Endothelial cell of umbilical vein (primary cell): ENCODE results near the gene CPVL. TPM values are rescaled to one million over a fixed set of nuclear protein-coding genes. Genes with fewer than 3 reads are reported as not detected.

Experiments used
- BruUV-seq: library from RNA; stranded (reverse); fragments of 400-500 nt; replicated peaks from 2 replicates; lab custom pipeline; 2021; lab: Mats Ljungman, UMichigan
- CTCF ChIA-PET: fragments of 300-600, 350-600 bp; sonication (Branson Sonifier 250); formaldehyde crosslinking; loops from one replicate; lab custom pipeline; 2021; ENCODE audit warnings: antibody characterized with exemption, inconsistent platforms; lab: Charles Lee
- POLR2A ChIA-PET: fragments of 300-600, 350-600 bp; sonication (Branson Sonifier 250); formaldehyde crosslinking; loops from one replicate; lab custom pipeline; 2021; ENCODE audit warnings: antibody characterized with exemption, inconsistent platforms; lab: Charles Lee
- DNase-seq: peaks from one replicate; pipeline ENCODE4 v3.0.0-alpha.2; 2011; ENCODE audit warnings: low read depth, low spot score
- FAIRE-seq: peaks from 2 replicates; lab custom pipeline; 2011; peaks lifted over from hg19 to GRCh38; lab: Jason Lieb, UNC
- H2AFZ ChIP-seq: 2 replicates; pipeline ENCODE4 v1.6.0; 2012; ENCODE audit warnings: low read depth, low read length, control low read depth, inconsistent platforms
- H3K27ac ChIP-seq: 2 replicates; pipeline ENCODE4 v1.5.1; 2011; ENCODE audit warnings: low read depth, mild to moderate bottlenecking, control low read depth, low read length, moderate library complexity; ENCODE audit not compliant: insufficient read depth
- H3K27me3 ChIP-seq, 2 experiments: 2 replicates each; pipeline versions ENCODE4 v1.6.0 to v1.6.1; 2011; ENCODE audit warnings: low read length in 2 of 2, mixed read lengths in 1 of 2; ENCODE audit not compliant: control insufficient read depth in 2 of 2, insufficient read depth in 2 of 2
- H3K36me3 ChIP-seq, 2 experiments: 2 replicates in 1 of 2; 3 replicates in 1 of 2; pipeline ENCODE4 v1.5.1; 2011; ENCODE audit warnings: low read length in 2 of 2, mild to moderate bottlenecking in 1 of 2, moderate library complexity in 1 of 2; ENCODE audit not compliant: control insufficient read depth in 2 of 2, insufficient read depth in 2 of 2; ENCODE audit errors: extremely low read depth in 1 of 2
- H3K4me1 ChIP-seq: 3 replicates; pipeline ENCODE4 v1.5.1; 2011; ENCODE audit warnings: mild to moderate bottlenecking, low read length; ENCODE audit not compliant: control insufficient read depth, insufficient read depth; ENCODE audit errors: extremely low read depth
- H3K4me2 ChIP-seq: 2 replicates; pipeline ENCODE4 v1.6.1; 2011; ENCODE audit warnings: low read length, control low read depth, mixed read lengths; ENCODE audit not compliant: insufficient read depth
- H3K4me3 ChIP-seq, 3 experiments: fragments of 200-600 bp in 1 of 3; sonication (generic), shearing (Covaris generic) in 1 of 3; replicated peaks in 1 of 3; 2 replicates each; pipeline ENCODE4 v1.5.1; 2011 to 2016; ENCODE audit warnings: control low read depth in 3 of 3, low read length in 3 of 3, mild to moderate bottlenecking in 2 of 3, inconsistent platforms in 1 of 3, low read depth in 1 of 3, moderate library complexity in 1 of 3; ENCODE audit not compliant: insufficient read depth in 1 of 3
- H3K79me2 ChIP-seq: 2 replicates; pipeline ENCODE4 v1.6.0; 2012; ENCODE audit warnings: low read length, inconsistent platforms; ENCODE audit not compliant: control insufficient read depth, insufficient read depth
- H3K9ac ChIP-seq: replicated peaks from 2 replicates; pipeline ENCODE3; 2011; ENCODE audit warnings: low read length, control low read depth; ENCODE audit not compliant: insufficient read depth; ENCODE audit errors: extremely low read depth
- H3K9me1 ChIP-seq: replicated peaks from 3 replicates; pipeline ENCODE4 v1.6.0; 2011; ENCODE audit warnings: mild to moderate bottlenecking, low read length; ENCODE audit not compliant: control insufficient read depth, insufficient read depth; ENCODE audit errors: extremely low read depth
- H3K9me3 ChIP-seq: replicated peaks from 2 replicates; pipeline ENCODE4 v1.5.1; 2012; ENCODE audit warnings: low read length, inconsistent platforms; ENCODE audit not compliant: control insufficient read depth, insufficient read depth
- H4K20me1 ChIP-seq: replicated peaks from 2 replicates; pipeline ENCODE3; 2011; ENCODE audit warnings: mild to moderate bottlenecking, low read length; ENCODE audit not compliant: control insufficient read depth, insufficient read depth; ENCODE audit errors: extremely low read depth
- CTCF ChIP-seq, 2 donors: IDR thresholded peaks; 1 replicate in 1 of 2; 2 replicates in 1 of 2; pipeline ENCODE4 v1.5.1; 2011; ENCODE audit warnings: low read length in 2 of 2, mild to moderate bottlenecking in 2 of 2, moderate library complexity in 2 of 2, control low read depth in 1 of 2, inconsistent platforms in 1 of 2, low read depth in 1 of 2; ENCODE audit not compliant: insufficient read depth in 1 of 2; ENCODE audit errors: extremely low read depth in 1 of 2
- EZH2 ChIP-seq: IDR thresholded peaks from 2 replicates; pipeline ENCODE4 v1.6.1; 2012; ENCODE audit warnings: borderline replicate concordance, low read depth, mild to moderate bottlenecking, moderate library complexity, low read length, inconsistent platforms; ENCODE audit not compliant: severe bottlenecking
- FOS ChIP-seq: IDR thresholded peaks from 2 replicates; pipeline ENCODE4 v1.6.1; 2011; ENCODE audit warnings: mild to moderate bottlenecking, low read length, moderate library complexity, borderline replicate concordance; ENCODE audit not compliant: insufficient read depth
- GATA2 ChIP-seq: IDR thresholded peaks from 2 replicates; pipeline ENCODE4 v1.7.0; 2011; ENCODE audit warnings: low read depth, mild to moderate bottlenecking, moderate library complexity, mixed read lengths, low read length; ENCODE audit not compliant: insufficient read length, insufficient read depth
- JUN ChIP-seq: IDR thresholded peaks from 2 replicates; pipeline ENCODE4 v1.6.1; 2011; ENCODE audit warnings: borderline replicate concordance, low read depth; ENCODE audit not compliant: insufficient read length, insufficient read depth
- MYC ChIP-seq: IDR thresholded peaks from one replicate; pipeline ENCODE4 v1.6.1; 2011; ENCODE audit warnings: mild to moderate bottlenecking, low read depth, low read length
- POLR2A ChIP-seq: IDR thresholded peaks from 2 replicates; pipeline ENCODE4 v1.6.1; 2012; ENCODE audit warnings: low read depth, mild to moderate bottlenecking, control low read depth, low read length
- POLR2AphosphoS5 ChIP-seq: IDR thresholded peaks from 2 replicates; pipeline ENCODE4 v1.6.1; 2012; ENCODE audit warnings: low read depth, mild to moderate bottlenecking, control low read depth, low read length, moderate library complexity; ENCODE audit not compliant: insufficient read depth
- dilution Hi-C: fragments of 300-500 bp; cut with MboI; formaldehyde crosslinking; loops from one replicate; pipeline ENCODE4 v1.15.0; 2019; ENCODE audit warnings: low sequenced_read_pairs; ENCODE audit not compliant: extremely low pct_ligation_motif_present
- intact Hi-C: fragments of 100-400 bp; cut with micrococcal nuclease; formaldehyde crosslinking; loops from one replicate; pipeline ENCODE4 v1.10.0; 2022
- polyA plus RNA-seq, 4 experiments: library from polyadenylated mRNA; depleted of rRNA in 3 of 4; stranded (reverse) in 3 of 4; unstranded in 1 of 4; fragments of >200 nt; gene quantifications; 2 replicates each; pipeline versions ENCODE4 v1.2.1 to v1.2.3, GENCODE V29; 2011 to 2012; ENCODE audit warnings: missing spikeins in 1 of 4
- total RNA-seq: library from RNA; stranded (reverse); gene quantifications from 2 replicates; pipeline ENCODE4 v1.2.3, GENCODE V29; 2021
- TF ChIP-seq, protein P1 (sequence below): IDR thresholded peaks from 2 replicates; pipeline ENCODE4 v1.6.1; 2011; ENCODE audit not compliant: insufficient read depth, insufficient read length

CPVL gene
- total and polyA plus RNA-seq, 2 donors (not counting 3 experiments of a cell fraction or from before 2014, with no cell fraction given), result 0.14 TPM; not detected in 1

- no peak for FAIRE-seq
- Histone ChIP-seq H3K27me3 (peaks cover 2 to 7% of the 10 kb centered on the region in 2 experiments), H4K20me1 (no peaks in the 10 kb centered on the region), H3K36me3 (no peaks in the 10 kb centered on the region), H3K9ac (no peak overlapping the region), H2AFZ (no peak overlapping the region), H3K9me3 (no peaks in the 10 kb centered on the region), H3K79me2 (no peaks in the 10 kb centered on the region), H3K4me3 (no peak overlapping the region), H3K4me2 (no peak overlapping the region), H3K9me1 (no peaks in the 10 kb centered on the region), H3K4me1 (peaks cover 6% of the 10 kb centered on the region), H3K27ac (no peak overlapping the region)
- dilution Hi-C loops, result no loop called here
- DNase-seq, result no peak
- ChIA-PET POLR2A (no interaction called here), CTCF (interaction anchor here (1.0 to 38.9 kb wide), 6 partner anchors 11 to 163 kb away, joined by 3 to 1408 read pairs (median 4); no protein-coding TSS in a partner anchor)
- TF ChIP-seq, protein P1, sequence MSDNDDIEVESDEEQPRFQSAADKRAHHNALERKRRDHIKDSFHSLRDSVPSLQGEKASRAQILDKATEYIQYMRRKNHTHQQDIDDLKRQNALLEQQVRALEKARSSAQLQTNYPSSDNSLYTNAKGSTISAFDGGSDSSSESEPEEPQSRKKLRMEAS, result no peak
- TF ChIP-seq CTCF (IDR thresholded peaks at IDR 0.05; ENCODE audit: extremely low read depth in 1 of 2, insufficient read depth in 1 of 2, low read depth in 1 of 2, low read length in 2 of 2), result no peak
- intact Hi-C loops, result no loop called here
- no TSS peak for BruUV-seq
Observed at GRCh38 chr7:29087840-29088170, 58.5 kb downstream of the CPVL start.

GRCh38 chr7:29086545-29086944, 59.8 kb downstream of the CPVL start:
- Histone ChIP-seq H3K36me3 (no peaks in the 10 kb centered on the region), H3K79me2 (no peaks in the 10 kb centered on the region), H3K27me3 (peaks cover 0 to 6% of the 10 kb centered on the region in 2 experiments), H3K9me1 (no peaks in the 10 kb centered on the region), H4K20me1 (no peaks in the 10 kb centered on the region), H3K27ac (no peak overlapping the region), H3K9me3 (no peaks in the 10 kb centered on the region), H2AFZ (no peak overlapping the region), H3K4me3 (no peak overlapping the region), H3K4me1 (peaks cover 5% of the 10 kb centered on the region), H3K4me2 (no peak overlapping the region), H3K9ac (no peak overlapping the region)
- ChIA-PET POLR2A (no interaction called here), CTCF (interaction anchor here (38.9 kb wide), 1 partner anchor 162 kb away, joined by 1408 read pairs; no protein-coding TSS in a partner anchor)
- TF ChIP-seq POLR2AphosphoS5 (no peak), GATA2 (no peak), FOS (no peak), POLR2A (no peak), CTCF (IDR thresholded peaks at IDR 0.05; ENCODE audit: extremely low read depth in 1 of 2, insufficient read depth in 1 of 2, low read depth in 1 of 2, low read length in 2 of 2) (no peak), EZH2 (no peak), JUN (no peak), MYC (no peak)
- TF ChIP-seq, protein P1, result no peak
- FAIRE-seq (no peak), DNase-seq (no peak)
- intact Hi-C loops, result no loop called here
- no TSS peak for BruUV-seq
- dilution Hi-C loops, result no loop called here
